Mesothelial cell of epicardium (in vitro differentiated cells): ENCODE measurements around the gene SPEN. TPM values are rescaled to one million over a fixed set of nuclear protein-coding genes. Genes with fewer than 3 reads are reported as not detected.

Experiments
- DNase-seq, 2 experiments: peaks; one replicate each; pipeline ENCODE4 v3.0.0; 2021; ENCODE audit warnings: low spot score in 2 of 2; ENCODE audit not compliant: unreplicated experiment in 2 of 2
- H3K27ac Mint-ChIP-seq: 2 replicates; pipeline ENCODE4 v1.8.0; 2021; ENCODE audit warnings: mixed read lengths
- H3K27me3 Mint-ChIP-seq: 2 replicates; pipeline ENCODE4 v1.8.0; 2021; ENCODE audit warnings: low read depth, mixed read lengths
- H3K36me3 Mint-ChIP-seq: 2 replicates; pipeline ENCODE4 v1.8.0; 2021; ENCODE audit warnings: mixed read lengths
- H3K4me1 Mint-ChIP-seq: 2 replicates; pipeline ENCODE4 v1.8.0; 2021; ENCODE audit warnings: mixed read lengths
- H3K4me3 Mint-ChIP-seq: 2 replicates; pipeline ENCODE4 v1.8.0; 2021; ENCODE audit warnings: mild to moderate bottlenecking, moderate library complexity, mixed read lengths
- H3K9me3 Mint-ChIP-seq: 2 replicates; pipeline ENCODE4 v1.8.0; 2021; ENCODE audit warnings: mixed read lengths
- total RNA-seq: library from RNA; stranded (reverse); gene quantifications from 3 replicates; pipeline ENCODE4 v1.2.1, GENCODE V29; 2021
- TF ChIP-seq, protein P1 (sequence below): fragments of 200-600 bp; sonication (generic); IDR thresholded peaks from one replicate; pipeline ENCODE4 v1.5.0; 2021; ENCODE audit warnings: antibody characterized with exemption; ENCODE audit not compliant: unreplicated experiment

SPEN gene, protein sequence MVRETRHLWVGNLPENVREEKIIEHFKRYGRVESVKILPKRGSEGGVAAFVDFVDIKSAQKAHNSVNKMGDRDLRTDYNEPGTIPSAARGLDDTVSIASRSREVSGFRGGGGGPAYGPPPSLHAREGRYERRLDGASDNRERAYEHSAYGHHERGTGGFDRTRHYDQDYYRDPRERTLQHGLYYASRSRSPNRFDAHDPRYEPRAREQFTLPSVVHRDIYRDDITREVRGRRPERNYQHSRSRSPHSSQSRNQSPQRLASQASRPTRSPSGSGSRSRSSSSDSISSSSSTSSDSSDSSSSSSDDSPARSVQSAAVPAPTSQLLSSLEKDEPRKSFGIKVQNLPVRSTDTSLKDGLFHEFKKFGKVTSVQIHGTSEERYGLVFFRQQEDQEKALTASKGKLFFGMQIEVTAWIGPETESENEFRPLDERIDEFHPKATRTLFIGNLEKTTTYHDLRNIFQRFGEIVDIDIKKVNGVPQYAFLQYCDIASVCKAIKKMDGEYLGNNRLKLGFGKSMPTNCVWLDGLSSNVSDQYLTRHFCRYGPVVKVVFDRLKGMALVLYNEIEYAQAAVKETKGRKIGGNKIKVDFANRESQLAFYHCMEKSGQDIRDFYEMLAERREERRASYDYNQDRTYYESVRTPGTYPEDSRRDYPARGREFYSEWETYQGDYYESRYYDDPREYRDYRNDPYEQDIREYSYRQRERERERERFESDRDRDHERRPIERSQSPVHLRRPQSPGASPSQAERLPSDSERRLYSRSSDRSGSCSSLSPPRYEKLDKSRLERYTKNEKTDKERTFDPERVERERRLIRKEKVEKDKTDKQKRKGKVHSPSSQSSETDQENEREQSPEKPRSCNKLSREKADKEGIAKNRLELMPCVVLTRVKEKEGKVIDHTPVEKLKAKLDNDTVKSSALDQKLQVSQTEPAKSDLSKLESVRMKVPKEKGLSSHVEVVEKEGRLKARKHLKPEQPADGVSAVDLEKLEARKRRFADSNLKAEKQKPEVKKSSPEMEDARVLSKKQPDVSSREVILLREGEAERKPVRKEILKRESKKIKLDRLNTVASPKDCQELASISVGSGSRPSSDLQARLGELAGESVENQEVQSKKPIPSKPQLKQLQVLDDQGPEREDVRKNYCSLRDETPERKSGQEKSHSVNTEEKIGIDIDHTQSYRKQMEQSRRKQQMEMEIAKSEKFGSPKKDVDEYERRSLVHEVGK (N-terminal part only)
- 74.5 to 88.0 TPM (median 82.1 TPM) in 3 replicates for total RNA-seq

GRCh38 chr1:15847100-15847892 lies at the start of gene SPEN:
SPEN (plus strand) TSS chr1:15847707; CDS start chr1:15848068, 361 bp downstream.
- peak within 1 kb of the TSS; percentile 97 for H3K4me3 Mint-ChIP-seq
- no peaks in the 10 kb centered on the region for H3K27me3 Mint-ChIP-seq
- peaks cover 35% of the 10 kb centered on the region for H3K4me1 Mint-ChIP-seq
- peak within 1 kb of the TSS; percentile 99 for H3K27ac Mint-ChIP-seq
- no peaks in the 10 kb centered on the region for H3K9me3 Mint-ChIP-seq
- H3K36me3 Mint-ChIP-seq: no peaks in the 10 kb centered on the region
- peak; percentile 98 to 100 for DNase-seq
- TF ChIP-seq, protein P1, sequence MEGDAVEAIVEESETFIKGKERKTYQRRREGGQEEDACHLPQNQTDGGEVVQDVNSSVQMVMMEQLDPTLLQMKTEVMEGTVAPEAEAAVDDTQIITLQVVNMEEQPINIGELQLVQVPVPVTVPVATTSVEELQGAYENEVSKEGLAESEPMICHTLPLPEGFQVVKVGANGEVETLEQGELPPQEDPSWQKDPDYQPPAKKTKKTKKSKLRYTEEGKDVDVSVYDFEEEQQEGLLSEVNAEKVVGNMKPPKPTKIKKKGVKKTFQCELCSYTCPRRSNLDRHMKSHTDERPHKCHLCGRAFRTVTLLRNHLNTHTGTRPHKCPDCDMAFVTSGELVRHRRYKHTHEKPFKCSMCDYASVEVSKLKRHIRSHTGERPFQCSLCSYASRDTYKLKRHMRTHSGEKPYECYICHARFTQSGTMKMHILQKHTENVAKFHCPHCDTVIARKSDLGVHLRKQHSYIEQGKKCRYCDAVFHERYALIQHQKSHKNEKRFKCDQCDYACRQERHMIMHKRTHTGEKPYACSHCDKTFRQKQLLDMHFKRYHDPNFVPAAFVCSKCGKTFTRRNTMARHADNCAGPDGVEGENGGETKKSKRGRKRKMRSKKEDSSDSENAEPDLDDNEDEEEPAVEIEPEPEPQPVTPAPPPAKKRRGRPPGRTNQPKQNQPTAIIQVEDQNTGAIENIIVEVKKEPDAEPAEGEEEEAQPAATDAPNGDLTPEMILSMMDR: no peak

DNA sequence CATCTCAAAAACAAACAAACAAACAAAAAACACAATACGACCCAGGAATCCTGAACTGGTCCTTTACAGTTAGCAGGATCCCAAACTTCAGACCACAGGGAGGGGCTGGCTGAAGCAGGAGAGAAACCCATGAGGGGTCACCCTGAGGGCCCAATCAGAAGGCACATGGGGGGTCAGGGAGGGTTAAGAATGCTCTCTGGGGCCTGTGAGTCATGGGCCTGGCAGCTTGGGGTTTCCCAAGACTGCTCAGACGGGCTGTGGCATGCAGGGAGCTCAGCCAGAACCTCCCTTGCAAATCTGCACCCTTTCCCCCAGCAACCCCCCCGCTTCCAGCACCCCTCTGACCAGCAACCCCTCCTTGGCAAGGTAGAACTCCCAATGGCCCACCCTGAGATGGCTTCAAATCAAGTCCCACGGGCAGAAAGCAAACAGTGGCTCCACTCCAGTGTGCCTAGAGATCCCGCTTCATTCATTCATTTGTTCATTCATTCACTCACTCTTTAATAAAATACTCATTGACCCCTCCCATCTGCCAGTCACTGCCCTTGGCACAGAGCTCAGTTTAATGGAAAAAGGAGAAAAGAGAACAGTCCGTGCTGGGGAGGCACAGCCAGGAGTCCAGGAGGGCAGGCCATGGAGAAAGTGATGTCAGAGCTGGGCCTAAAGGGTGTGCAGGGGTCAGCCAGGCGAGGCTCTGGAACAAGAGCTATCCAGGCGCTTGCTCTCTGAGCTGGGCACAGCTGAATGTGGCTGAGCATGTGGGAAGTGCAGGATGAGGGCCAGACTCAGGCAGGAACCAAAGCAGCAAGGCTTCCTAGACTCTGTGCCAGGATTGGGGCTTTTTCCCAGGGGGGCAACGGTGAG lies 48.3 kb upstream of the SPEN start:
- DNase-seq: no peak
- H3K4me1 Mint-ChIP-seq: peaks cover 64% of the 10 kb centered on the region
- no peaks in the 10 kb centered on the region for H3K9me3 Mint-ChIP-seq
- no peak overlapping the region for H3K4me3 Mint-ChIP-seq
- H3K36me3 Mint-ChIP-seq: no peaks in the 10 kb centered on the region
- TF ChIP-seq, protein P1: no peak
- no peaks in the 10 kb centered on the region for H3K27me3 Mint-ChIP-seq
- peak overlapping the region; percentile 90 for H3K27ac Mint-ChIP-seq

DNA sequence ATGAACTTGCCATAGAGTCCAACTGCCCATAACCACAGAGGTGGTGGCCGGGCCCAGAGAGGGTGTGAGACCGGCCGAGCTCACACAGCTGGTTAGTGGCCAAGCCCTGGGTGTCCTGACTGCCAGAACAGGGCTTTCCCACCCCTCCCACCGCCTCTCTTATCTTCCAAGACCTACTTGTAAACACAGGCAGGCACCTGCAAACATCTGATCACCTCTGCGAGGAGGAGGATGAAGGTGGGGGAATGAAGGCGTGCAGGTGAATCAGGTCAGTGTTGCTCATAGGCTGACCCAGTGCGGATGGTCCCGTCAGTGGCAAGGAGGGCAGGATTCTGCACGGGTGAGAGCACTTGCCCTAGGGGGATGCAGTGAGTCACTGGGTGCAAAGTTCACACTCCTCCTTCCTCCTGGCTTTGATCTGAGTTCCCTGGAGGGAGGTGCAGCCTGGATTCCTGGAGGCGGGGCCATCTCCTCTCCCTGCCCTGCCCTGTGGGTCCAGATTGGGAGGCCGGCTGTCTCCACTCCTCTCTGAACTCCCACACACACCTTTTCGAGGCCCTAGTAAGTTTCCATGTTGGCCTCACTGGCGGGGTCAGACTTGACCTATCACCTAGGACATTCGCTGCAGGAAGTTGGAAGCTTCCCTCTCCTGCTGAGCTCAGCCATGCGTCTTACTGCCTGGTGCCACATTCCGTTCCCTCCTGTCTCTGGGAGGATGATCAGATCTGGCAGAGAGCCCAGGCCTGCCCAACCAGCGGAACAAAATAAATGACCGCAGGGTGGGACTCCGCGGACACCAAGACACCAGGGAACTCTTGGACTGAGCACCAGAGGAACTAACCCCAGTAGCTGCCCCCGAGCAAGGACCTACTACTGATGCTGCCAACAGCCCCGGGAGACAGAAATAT lies 47.3 kb upstream of the SPEN start:
- Mint-ChIP-seq H3K36me3 (no peaks in the 10 kb centered on the region), H3K27me3 (no peaks in the 10 kb centered on the region), H3K4me1 (peaks cover 56% of the 10 kb centered on the region), H3K4me3 (peak overlapping the region; percentile 18), H3K9me3 (no peaks in the 10 kb centered on the region), H3K27ac (peak overlapping the region; percentile 96)
- TF ChIP-seq, protein P1: no peak
- peak; percentile 37 to 53 for DNase-seq

DNA sequence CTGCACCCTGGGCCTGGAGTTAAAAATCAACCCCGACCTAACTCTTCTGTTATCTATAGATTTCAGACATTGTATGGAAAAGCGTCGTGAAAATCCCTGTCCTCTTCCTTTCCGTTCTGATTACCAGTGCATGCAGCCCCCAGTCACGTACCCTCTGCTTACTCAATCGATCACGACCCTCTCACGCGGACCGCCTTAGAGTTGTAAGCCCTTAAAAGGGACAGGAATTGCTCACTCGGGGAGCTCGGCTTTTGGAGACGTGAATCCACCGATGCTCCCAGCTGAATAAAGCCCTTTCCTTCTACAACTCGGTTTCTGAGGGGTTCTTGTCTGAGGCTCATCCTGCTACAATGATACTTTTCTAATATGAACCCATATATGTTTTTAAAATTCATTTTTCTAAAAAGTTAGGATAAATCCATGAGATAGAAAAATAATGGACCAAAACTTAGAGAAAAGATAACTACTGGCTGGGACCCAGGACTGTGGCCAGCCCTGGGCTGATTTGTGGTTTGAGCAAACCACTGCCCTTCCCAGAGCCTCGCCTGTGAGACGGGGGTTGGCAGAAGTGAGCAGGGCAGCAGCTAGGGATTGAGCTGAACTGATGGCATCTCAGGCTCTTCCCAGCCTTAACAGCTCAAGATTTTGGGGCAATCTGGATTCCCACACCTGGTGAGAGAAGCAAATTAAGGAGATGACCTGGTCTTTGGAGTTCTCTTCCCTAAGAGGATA lies 45.1 kb upstream of the SPEN start:
- no peaks in the 10 kb centered on the region for H3K9me3 Mint-ChIP-seq
- no peaks in the 10 kb centered on the region for H3K36me3 Mint-ChIP-seq
- TF ChIP-seq, protein P1: no peak
- H3K4me1 Mint-ChIP-seq: peaks cover 41% of the 10 kb centered on the region
- no peak for DNase-seq
- H3K27ac Mint-ChIP-seq: peak overlapping the region; percentile 85
- no peaks in the 10 kb centered on the region for H3K27me3 Mint-ChIP-seq
- no peak overlapping the region for H3K4me3 Mint-ChIP-seq
